ENCODE results near the gene DNAH2.
A peak's percentile ranks its signal among the peaks of the same experiment; 100 is the strongest.

The DNAH2 gene

DNA sequence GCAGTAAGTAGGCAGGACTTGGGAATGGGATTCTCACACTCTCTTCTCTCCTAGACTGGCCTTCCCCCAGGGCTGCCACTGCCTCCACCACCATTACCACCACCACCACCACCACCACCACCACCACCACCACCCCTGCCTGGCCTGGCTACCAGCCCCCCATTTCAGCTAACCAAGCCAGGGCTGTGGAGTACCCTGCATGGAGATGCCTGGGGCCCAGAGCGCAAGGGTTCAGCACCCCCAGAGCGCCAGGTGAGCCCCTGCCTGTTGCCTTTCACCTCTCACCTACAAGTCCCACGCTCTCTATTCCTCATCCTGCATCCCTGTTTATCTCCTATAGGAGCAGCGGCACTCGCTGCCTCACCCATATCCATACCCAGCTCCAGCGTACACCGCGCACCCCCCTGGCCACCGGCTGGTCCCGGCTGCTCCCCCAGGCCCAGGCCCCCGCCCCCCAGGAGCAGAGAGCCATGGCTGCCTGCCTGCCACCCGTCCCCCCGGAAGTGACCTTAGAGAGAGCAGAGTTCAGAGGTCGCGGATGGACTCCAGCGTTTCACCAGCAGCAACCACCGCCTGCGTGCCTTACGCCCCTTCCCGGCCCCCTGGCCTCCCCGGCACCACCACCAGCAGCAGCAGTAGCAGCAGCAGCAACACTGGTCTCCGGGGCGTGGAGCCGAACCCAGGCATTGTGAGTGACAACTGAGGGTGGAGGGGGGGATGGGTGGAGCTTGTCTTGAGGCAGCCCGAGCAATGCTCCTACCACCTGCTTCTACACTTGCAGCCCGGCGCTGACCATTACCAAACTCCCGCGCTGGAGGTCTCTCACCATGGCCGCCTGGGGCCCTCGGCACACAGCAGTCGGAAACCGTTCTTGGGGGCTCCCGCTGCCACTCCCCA, 129.5 kb downstream of the DNAH2 start:
- Histone ChIP-seq H3K9me3 (ENCODE audit: control insufficient read depth, insufficient read depth, low read length) (no peaks in the 10 kb centered on the region), H3K4me1 (ENCODE audit: control insufficient read depth, insufficient read depth, low read length) (peaks cover 2% of the 10 kb centered on the region), H3K9ac (ENCODE audit: low read depth, low read length) (no peak overlapping the region), H3K27me3 (ENCODE audit: control insufficient read depth, insufficient read depth, low read length) (peaks cover 20% of the 10 kb centered on the region), H3K36me3 (ENCODE audit: control insufficient read depth, insufficient read depth, low read length) (peaks cover 13% of the 10 kb centered on the region), H3K4me3 (ENCODE audit: low read depth, low read length) (no peak overlapping the region)

GRCh38 chr17:7848131-7848579, 130.6 kb downstream of the DNAH2 start:
- peaks cover 28% of the 10 kb centered on the region for H3K27me3 ChIP-seq (ENCODE audit: control insufficient read depth, insufficient read depth, low read length)
- peaks cover 2% of the 10 kb centered on the region for H3K4me1 ChIP-seq (ENCODE audit: control insufficient read depth, insufficient read depth, low read length)
- no peak overlapping the region for H3K9ac ChIP-seq (ENCODE audit: low read depth, low read length)
- no peak overlapping the region for H3K4me3 ChIP-seq (ENCODE audit: low read depth, low read length)
- H3K9me3 ChIP-seq (ENCODE audit: control insufficient read depth, insufficient read depth, low read length), result no peaks in the 10 kb centered on the region
- H3K36me3 ChIP-seq (ENCODE audit: control insufficient read depth, insufficient read depth, low read length), result peaks cover 13% of the 10 kb centered on the region

GRCh38 chr17:7848739-7849129, 131.2 kb downstream of the DNAH2 start:
- no peaks in the 10 kb centered on the region for H3K9me3 ChIP-seq (ENCODE audit: control insufficient read depth, insufficient read depth, low read length)
- H3K36me3 ChIP-seq (ENCODE audit: control insufficient read depth, insufficient read depth, low read length), result peaks cover 13% of the 10 kb centered on the region
- H3K4me1 ChIP-seq (ENCODE audit: control insufficient read depth, insufficient read depth, low read length), result peaks cover 2% of the 10 kb centered on the region
- no peak overlapping the region for H3K9ac ChIP-seq (ENCODE audit: low read depth, low read length)
- peaks cover 27% of the 10 kb centered on the region for H3K27me3 ChIP-seq (ENCODE audit: control insufficient read depth, insufficient read depth, low read length)
- H3K4me3 ChIP-seq (ENCODE audit: low read depth, low read length), result no peak overlapping the region

GRCh38 chr17:7849130-7849750, 131.7 kb downstream of the DNAH2 start:
- no peak overlapping the region for H3K4me3 ChIP-seq (ENCODE audit: low read depth, low read length)
- H3K9ac ChIP-seq (ENCODE audit: low read depth, low read length), result no peak overlapping the region
- peaks cover 13% of the 10 kb centered on the region for H3K36me3 ChIP-seq (ENCODE audit: control insufficient read depth, insufficient read depth, low read length)
- H3K27me3 ChIP-seq (ENCODE audit: control insufficient read depth, insufficient read depth, low read length), result peaks cover 30% of the 10 kb centered on the region
- H3K4me1 ChIP-seq (ENCODE audit: control insufficient read depth, insufficient read depth, low read length), result peaks cover 2% of the 10 kb centered on the region
- H3K9me3 ChIP-seq (ENCODE audit: control insufficient read depth, insufficient read depth, low read length), result no peaks in the 10 kb centered on the region

GRCh38 chr17:7849751-7850504, 132.4 kb downstream of the DNAH2 start:
- Histone ChIP-seq H3K36me3 (ENCODE audit: control insufficient read depth, insufficient read depth, low read length) (peaks cover 13% of the 10 kb centered on the region), H3K27me3 (ENCODE audit: control insufficient read depth, insufficient read depth, low read length) (peaks cover 36% of the 10 kb centered on the region), H3K9me3 (ENCODE audit: control insufficient read depth, insufficient read depth, low read length) (no peaks in the 10 kb centered on the region), H3K4me3 (ENCODE audit: low read depth, low read length) (no peak overlapping the region), H3K9ac (ENCODE audit: low read depth, low read length) (no peak overlapping the region), H3K4me1 (ENCODE audit: control insufficient read depth, insufficient read depth, low read length) (peaks cover 2% of the 10 kb centered on the region)

DNA sequence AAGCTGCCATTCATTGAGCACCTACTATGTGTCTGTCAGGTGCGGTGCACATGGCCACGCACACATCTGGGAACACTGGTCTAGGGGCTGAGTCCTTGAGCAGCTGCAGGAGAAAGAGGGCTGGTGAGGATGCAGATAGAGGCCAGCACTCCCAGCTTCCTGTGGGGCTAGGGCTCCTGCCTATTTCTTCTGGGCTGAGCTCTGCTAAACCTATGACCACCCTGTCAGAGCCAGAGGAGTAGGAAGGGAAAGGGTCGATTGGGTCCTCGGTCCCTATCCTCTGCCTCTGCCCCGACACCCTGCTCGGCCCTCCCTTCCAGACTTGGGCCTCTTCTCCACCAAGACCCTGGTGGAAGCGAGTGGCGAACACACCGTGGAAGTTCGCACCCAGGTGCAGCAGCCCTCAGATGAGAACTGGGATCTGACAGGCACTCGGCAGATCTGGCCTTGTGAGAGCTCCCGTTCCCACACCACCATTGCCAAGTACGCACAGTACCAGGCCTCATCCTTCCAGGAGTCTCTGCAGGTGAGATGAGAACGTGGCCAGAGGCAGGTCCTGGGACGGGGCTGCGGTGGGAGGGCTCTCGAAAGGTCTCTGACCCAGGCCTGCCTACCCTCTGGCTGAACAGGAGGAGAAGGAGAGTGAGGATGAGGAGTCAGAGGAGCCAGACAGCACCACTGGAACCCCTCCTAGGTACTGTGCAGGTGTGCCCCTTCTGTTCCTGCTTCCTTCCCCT, 133.3 kb downstream of the DNAH2 start:
- Histone ChIP-seq H3K36me3 (ENCODE audit: control insufficient read depth, insufficient read depth, low read length) (peaks cover 9% of the 10 kb centered on the region), H3K27me3 (ENCODE audit: control insufficient read depth, insufficient read depth, low read length) (peaks cover 43% of the 10 kb centered on the region), H3K4me3 (ENCODE audit: low read depth, low read length) (peak overlapping the region; percentile 85), H3K9ac (ENCODE audit: low read depth, low read length) (peak overlapping the region; percentile 47), H3K9me3 (ENCODE audit: control insufficient read depth, insufficient read depth, low read length) (no peaks in the 10 kb centered on the region), H3K4me1 (ENCODE audit: control insufficient read depth, insufficient read depth, low read length) (peaks cover 2% of the 10 kb centered on the region)

DNA sequence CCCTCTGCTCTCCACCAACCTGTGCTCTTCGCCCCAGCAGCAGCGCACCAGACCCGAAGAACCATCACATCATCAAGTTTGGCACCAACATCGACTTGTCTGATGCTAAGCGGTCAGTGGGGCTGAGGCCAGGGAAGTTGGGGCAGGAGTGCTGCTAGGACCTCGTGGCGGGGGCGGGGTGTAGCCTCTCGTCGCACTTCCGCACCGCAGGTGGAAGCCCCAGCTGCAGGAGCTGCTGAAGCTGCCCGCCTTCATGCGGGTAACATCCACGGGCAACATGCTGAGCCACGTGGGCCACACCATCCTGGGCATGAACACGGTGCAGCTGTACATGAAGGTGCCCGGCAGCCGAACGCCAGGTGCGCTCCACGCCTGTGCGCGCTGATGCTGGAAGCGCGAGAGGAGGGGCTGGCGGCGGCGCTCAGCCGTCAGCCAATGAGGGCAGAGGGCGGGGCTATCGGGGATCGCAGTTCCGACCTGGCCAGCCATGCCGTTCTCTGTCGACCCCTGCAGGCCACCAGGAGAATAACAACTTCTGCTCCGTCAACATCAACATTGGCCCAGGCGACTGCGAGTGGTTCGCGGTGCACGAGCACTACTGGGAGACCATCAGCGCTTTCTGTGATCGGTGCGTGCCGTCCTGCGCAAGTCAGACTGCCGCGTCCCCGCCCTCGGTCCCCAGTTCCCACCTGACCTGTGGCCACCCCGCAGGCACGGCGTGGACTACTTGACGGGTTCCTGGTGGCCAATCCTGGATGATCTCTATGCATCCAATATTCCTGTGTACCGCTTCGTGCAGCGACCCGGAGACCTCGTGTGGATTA, 134.1 kb downstream of the DNAH2 start:
- Histone ChIP-seq H3K9ac (ENCODE audit: low read depth, low read length) (peak overlapping the region; percentile 47), H3K27me3 (ENCODE audit: control insufficient read depth, insufficient read depth, low read length) (peaks cover 50% of the 10 kb centered on the region), H3K9me3 (ENCODE audit: control insufficient read depth, insufficient read depth, low read length) (no peaks in the 10 kb centered on the region), H3K4me1 (ENCODE audit: control insufficient read depth, insufficient read depth, low read length) (peaks cover 4% of the 10 kb centered on the region), H3K4me3 (ENCODE audit: low read depth, low read length) (peak overlapping the region; percentile 85), H3K36me3 (ENCODE audit: control insufficient read depth, insufficient read depth, low read length) (peaks cover 9% of the 10 kb centered on the region)

DNA sequence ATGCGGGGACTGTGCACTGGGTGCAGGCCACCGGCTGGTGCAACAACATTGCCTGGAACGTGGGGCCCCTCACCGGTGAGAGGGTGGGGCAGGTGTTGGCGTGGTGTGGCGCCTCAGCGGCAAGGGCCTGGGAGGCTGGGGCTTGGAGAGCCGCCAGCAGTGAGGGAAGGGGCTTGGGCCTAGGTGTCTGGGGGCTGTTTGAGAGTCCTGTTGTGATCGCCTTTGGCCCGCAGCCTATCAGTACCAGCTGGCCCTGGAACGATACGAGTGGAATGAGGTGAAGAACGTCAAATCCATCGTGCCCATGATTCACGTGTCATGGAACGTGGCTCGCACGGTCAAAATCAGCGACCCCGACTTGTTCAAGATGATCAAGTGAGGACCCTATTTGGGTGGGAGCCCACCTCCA, 134.7 kb downstream of the DNAH2 start:
- Histone ChIP-seq H3K9ac (ENCODE audit: low read depth, low read length) (no peak overlapping the region), H3K9me3 (ENCODE audit: control insufficient read depth, insufficient read depth, low read length) (no peaks in the 10 kb centered on the region), H3K4me1 (ENCODE audit: control insufficient read depth, insufficient read depth, low read length) (peaks cover 4% of the 10 kb centered on the region), H3K4me3 (ENCODE audit: low read depth, low read length) (peak overlapping the region; percentile 30), H3K27me3 (ENCODE audit: control insufficient read depth, insufficient read depth, low read length) (peaks cover 52% of the 10 kb centered on the region), H3K36me3 (ENCODE audit: control insufficient read depth, insufficient read depth, low read length) (peaks cover 9% of the 10 kb centered on the region)

- H3K27me3 ChIP-seq (ENCODE audit: control insufficient read depth, insufficient read depth, low read length), result peaks cover 52% of the 10 kb centered on the region
- peaks cover 9% of the 10 kb centered on the region for H3K36me3 ChIP-seq (ENCODE audit: control insufficient read depth, insufficient read depth, low read length)
- peak overlapping the region; percentile 39 for H3K4me3 ChIP-seq (ENCODE audit: low read depth, low read length)
- H3K9ac ChIP-seq (ENCODE audit: low read depth, low read length), result no peak overlapping the region
- no peaks in the 10 kb centered on the region for H3K9me3 ChIP-seq (ENCODE audit: control insufficient read depth, insufficient read depth, low read length)
- H3K4me1 ChIP-seq (ENCODE audit: control insufficient read depth, insufficient read depth, low read length), result peaks cover 4% of the 10 kb centered on the region
These were observed 135.6 kb downstream of the DNAH2 start for GRCh38 chr17:7852919-7853690.

GRCh38 chr17:7853691-7854038, 136.1 kb downstream of the DNAH2 start:
- Histone ChIP-seq H3K9me3 (ENCODE audit: control insufficient read depth, insufficient read depth, low read length) (no peaks in the 10 kb centered on the region), H3K4me3 (ENCODE audit: low read depth, low read length) (peak overlapping the region; percentile 35), H3K9ac (ENCODE audit: low read depth, low read length) (no peak overlapping the region), H3K4me1 (ENCODE audit: control insufficient read depth, insufficient read depth, low read length) (peaks cover 5% of the 10 kb centered on the region), H3K27me3 (ENCODE audit: control insufficient read depth, insufficient read depth, low read length) (peaks cover 52% of the 10 kb centered on the region), H3K36me3 (ENCODE audit: control insufficient read depth, insufficient read depth, low read length) (peaks cover 9% of the 10 kb centered on the region)

All from iPS-15b (cell line).